Prostate gland (tissue), 2 donors: ENCODE measurements around the gene LIPC. TPM values are rescaled to one million over a fixed set of nuclear protein-coding genes. Genes with fewer than 3 reads are reported as not detected.

Experiments used
- DNase-seq: peaks from one replicate; pipeline ENCODE4 v3.0.0-alpha.2; 2019; ENCODE audit warnings: low spot score
- H3K27ac ChIP-seq, 2 donors: fragments of 200-600 bp; sonication (generic); 2 replicates each; pipeline ENCODE4 v1.5.1; 2017 to 2019
- H3K27me3 ChIP-seq: fragments of 200-600 bp; sonication (generic); replicated peaks from 2 replicates; pipeline ENCODE4 v1.5.1; 2019; ENCODE audit not compliant: insufficient read depth
- H3K36me3 ChIP-seq, 2 donors: fragments of 200-600 bp; sonication (generic); 1 replicate in 1 of 2; 2 replicates in 1 of 2; pipeline versions ENCODE4 v1.5.1 to v1.8.1; 2017 to 2019
- H3K4me1 ChIP-seq: fragments of 200-600 bp; sonication (generic); replicated peaks from 2 replicates; pipeline ENCODE4 v1.5.1; 2019
- H3K4me3 ChIP-seq, 2 donors: fragments of 200-600 bp; sonication (generic); 2 replicates each; pipeline ENCODE4 v1.5.1; 2017 to 2019
- H3K9me3 ChIP-seq: fragments of 200-600 bp; sonication (generic); 2 replicates; pipeline ENCODE4 v1.5.1; 2017
- POLR2A ChIP-seq: fragments of 450-650 bp; IDR thresholded peaks from one replicate; pipeline ENCODE4 v1.6.1; 2016; ENCODE audit warnings: antibody characterized with exemption, mild to moderate bottlenecking
- POLR2AphosphoS5 ChIP-seq: sonication (generic); formaldehyde crosslinking; IDR thresholded peaks from one replicate; pipeline ENCODE4 v1.6.1; 2017; ENCODE audit warnings: antibody characterized with exemption
- WGBS: methylation state at CpG from one replicate; pipeline ENCODE4 v1.1.5; 2018; 5-methylcytosine and 5-hydroxymethylcytosine counted together
- intact Hi-C: fragments of 100-400 bp; cut with DNase I; formaldehyde crosslinking; loops from one replicate; pipeline ENCODE4 v1.14.2; 2022
- total RNA-seq, 2 donors: library from RNA; depleted of rRNA; stranded (reverse); fragments of >200 nt; gene quantifications; one replicate each; pipeline ENCODE4 v1.1.0, GENCODE V29; 2016
- TF ChIP-seq, protein P1 (sequence below), 4 experiments: fragments of 200-600 bp in 2 of 4; fragments of 450-650 bp in 2 of 4; sonication (generic) in 2 of 4; IDR thresholded peaks; 1 replicate in 3 of 4; 2 replicates in 1 of 4; pipeline ENCODE4 v1.5.1; 2016 to 2019; ENCODE audit warnings: antibody characterized with exemption in 4 of 4, mild to moderate bottlenecking in 2 of 4, moderate library complexity in 2 of 4

LIPC gene
- total RNA-seq, 2 donors from 2014 or later = 0.14 TPM; not detected in 1

DNA sequence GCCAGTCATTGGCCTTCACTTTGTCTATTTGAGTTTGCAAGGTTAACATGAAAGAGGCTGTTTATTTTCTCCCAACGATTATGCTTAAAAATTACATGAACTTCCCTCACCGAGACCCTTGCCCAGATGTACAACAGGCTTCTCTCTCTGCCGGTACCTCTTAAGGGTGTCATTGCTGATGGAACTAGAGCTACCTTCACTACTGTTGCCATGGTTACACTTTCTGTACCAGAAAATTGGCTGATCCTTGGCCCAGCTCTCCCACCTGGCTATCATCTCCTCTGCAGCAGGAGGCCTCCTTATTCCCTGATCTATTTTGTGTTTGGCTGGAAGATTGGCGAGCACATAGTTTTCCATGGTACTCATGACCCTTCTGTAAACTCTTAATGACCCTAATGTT lies 24.0 kb upstream of the LIPC start:
- H3K4me1 ChIP-seq = no peaks in the 10 kb centered on the region
- WGBS = 82% methylated on average over 4 of the region's 4 CpGs
- TF ChIP-seq, protein P1, sequence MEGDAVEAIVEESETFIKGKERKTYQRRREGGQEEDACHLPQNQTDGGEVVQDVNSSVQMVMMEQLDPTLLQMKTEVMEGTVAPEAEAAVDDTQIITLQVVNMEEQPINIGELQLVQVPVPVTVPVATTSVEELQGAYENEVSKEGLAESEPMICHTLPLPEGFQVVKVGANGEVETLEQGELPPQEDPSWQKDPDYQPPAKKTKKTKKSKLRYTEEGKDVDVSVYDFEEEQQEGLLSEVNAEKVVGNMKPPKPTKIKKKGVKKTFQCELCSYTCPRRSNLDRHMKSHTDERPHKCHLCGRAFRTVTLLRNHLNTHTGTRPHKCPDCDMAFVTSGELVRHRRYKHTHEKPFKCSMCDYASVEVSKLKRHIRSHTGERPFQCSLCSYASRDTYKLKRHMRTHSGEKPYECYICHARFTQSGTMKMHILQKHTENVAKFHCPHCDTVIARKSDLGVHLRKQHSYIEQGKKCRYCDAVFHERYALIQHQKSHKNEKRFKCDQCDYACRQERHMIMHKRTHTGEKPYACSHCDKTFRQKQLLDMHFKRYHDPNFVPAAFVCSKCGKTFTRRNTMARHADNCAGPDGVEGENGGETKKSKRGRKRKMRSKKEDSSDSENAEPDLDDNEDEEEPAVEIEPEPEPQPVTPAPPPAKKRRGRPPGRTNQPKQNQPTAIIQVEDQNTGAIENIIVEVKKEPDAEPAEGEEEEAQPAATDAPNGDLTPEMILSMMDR (IDR thresholded peaks at IDR 0.05) = no peak
- TF ChIP-seq POLR2A = no peak
- no peak for TF ChIP-seq POLR2AphosphoS5
- H3K36me3 ChIP-seq = no peaks in the 10 kb centered on the region
- H3K9me3 ChIP-seq = no peaks in the 10 kb centered on the region
- H3K4me3 ChIP-seq = no peak overlapping the region
- no peaks in the 10 kb centered on the region for H3K27me3 ChIP-seq
- no peak overlapping the region for H3K27ac ChIP-seq
- no peak for DNase-seq
- intact Hi-C loops = no loop called here

DNA sequence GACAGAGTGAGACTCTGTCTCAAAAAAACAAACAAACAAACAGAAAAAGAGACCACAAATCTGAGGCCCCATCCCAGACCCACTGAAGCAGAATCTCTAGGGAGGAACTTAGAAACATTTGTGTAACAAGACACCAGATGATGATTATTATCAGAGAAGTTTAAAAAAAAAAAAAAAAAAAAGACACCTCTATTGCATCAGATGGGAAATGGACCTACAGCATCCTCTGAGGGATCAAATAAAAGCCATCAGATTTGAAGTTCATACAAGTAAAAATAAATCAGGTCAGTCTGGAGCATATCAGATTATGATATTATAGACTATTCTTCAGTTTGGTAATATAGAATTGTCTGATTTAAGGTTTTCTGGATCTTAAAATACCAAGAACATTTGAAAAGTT lies 21.9 kb upstream of the LIPC start:
- TF ChIP-seq POLR2A (no peak), POLR2AphosphoS5 (no peak)
- TF ChIP-seq, protein P1 (IDR thresholded peaks at IDR 0.05) = no peak
- H3K4me1 ChIP-seq = no peaks in the 10 kb centered on the region
- H3K9me3 ChIP-seq = no peaks in the 10 kb centered on the region
- no peak overlapping the region for H3K4me3 ChIP-seq
- H3K27ac ChIP-seq = no peak overlapping the region
- intact Hi-C loops = loop anchor here (10.0 kb wide), 1 partner anchor 75 kb away; no protein-coding TSS in a partner anchor
- H3K27me3 ChIP-seq = no peaks in the 10 kb centered on the region
- no peaks in the 10 kb centered on the region for H3K36me3 ChIP-seq
- no peak for DNase-seq

DNA sequence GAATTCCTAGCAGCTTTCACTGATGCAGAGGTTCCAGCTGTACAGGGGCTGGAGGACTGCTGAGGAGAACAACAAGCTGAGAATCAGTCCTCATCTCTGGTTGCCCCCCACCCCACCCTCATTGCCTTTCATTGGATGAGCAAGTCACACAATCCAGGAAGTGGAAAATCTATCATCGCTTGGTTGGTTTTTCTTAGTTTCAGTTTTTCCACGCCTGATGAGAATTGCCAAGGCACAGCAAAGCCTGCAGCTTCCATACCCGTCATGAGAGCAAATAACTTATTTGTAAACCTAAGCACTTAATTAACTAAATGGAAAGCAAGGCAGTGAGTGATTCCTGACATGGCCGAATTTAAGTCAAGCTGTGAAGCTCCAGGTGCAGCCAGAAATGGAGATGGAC lies 21.4 kb upstream of the LIPC start:
- TF ChIP-seq POLR2AphosphoS5 = no peak
- TF ChIP-seq, protein P1 (IDR thresholded peaks at IDR 0.05) = no peak
- TF ChIP-seq POLR2A = no peak
- H3K27me3 ChIP-seq = no peaks in the 10 kb centered on the region
- no peaks in the 10 kb centered on the region for H3K4me1 ChIP-seq
- no peaks in the 10 kb centered on the region for H3K36me3 ChIP-seq
- no peak overlapping the region for H3K4me3 ChIP-seq
- H3K27ac ChIP-seq = no peak overlapping the region
- 85% methylated on average over 4 of the region's 4 CpGs for WGBS
- no peaks in the 10 kb centered on the region for H3K9me3 ChIP-seq
- no peak for DNase-seq
- intact Hi-C loops = loop anchor here (10.0 kb wide), 1 partner anchor 74 kb away; no protein-coding TSS in a partner anchor

DNA sequence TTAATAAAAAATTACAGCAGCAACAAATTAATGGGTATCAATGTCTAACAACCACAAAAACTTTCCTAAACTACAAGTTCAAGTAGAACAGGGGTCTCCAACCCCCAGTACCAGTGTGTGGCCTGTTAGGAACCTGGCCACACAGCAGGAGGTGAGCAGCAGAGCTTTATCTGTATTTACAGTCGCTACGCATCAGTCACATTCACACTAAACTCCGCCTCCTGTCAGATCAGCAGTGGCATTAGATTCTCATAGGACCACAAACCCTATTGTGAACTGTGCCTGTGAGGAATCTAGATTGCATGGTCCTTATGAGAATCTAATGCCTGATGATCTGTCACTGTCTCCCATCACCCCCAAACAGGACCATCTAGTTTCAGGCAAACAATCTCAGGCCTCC lies 18.5 kb upstream of the LIPC start:
- Histone ChIP-seq H3K4me1 (no peaks in the 10 kb centered on the region), H3K27me3 (no peaks in the 10 kb centered on the region), H3K4me3 (no peak overlapping the region), H3K9me3 (no peaks in the 10 kb centered on the region), H3K27ac (no peak overlapping the region), H3K36me3 (no peaks in the 10 kb centered on the region)
- no peak for DNase-seq
- intact Hi-C loops = loop anchor here (10.0 kb wide), 1 partner anchor 72 kb away; no protein-coding TSS in a partner anchor
- 97% methylated on average over 3 of the region's 3 CpGs for WGBS
- TF ChIP-seq POLR2AphosphoS5 (no peak), POLR2A (no peak)
- TF ChIP-seq, protein P1 (IDR thresholded peaks at IDR 0.05) = no peak

DNA sequence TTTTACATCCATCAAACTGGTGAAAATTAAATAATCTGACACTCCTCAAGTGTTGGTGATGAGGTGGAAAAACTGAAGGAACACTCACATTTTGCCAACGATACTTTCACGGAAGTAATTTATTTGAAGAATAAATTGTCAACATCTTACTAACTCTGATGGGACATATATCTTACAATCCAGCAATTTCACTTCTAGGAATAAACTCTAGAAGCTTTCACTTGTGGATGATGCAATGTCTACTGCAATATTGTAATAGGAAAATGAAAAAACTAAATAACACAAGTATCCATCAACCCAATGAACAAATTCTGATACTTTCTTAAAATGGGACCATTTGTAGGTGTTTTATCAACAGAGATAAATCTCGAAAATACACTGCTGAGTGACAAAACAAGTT lies 16.2 kb upstream of the LIPC start:
- no peak overlapping the region for H3K4me3 ChIP-seq
- H3K9me3 ChIP-seq = no peaks in the 10 kb centered on the region
- H3K27me3 ChIP-seq = no peaks in the 10 kb centered on the region
- no peaks in the 10 kb centered on the region for H3K4me1 ChIP-seq
- TF ChIP-seq, protein P1 (IDR thresholded peaks at IDR 0.05) = no peak
- no peak for TF ChIP-seq POLR2AphosphoS5
- no peak for TF ChIP-seq POLR2A
- no peak overlapping the region for H3K27ac ChIP-seq
- DNase-seq = no peak
- WGBS = 95% methylated on average over 3 of the region's 3 CpGs
- intact Hi-C loops = loop anchor here (10.0 kb wide), 1 partner anchor 69 kb away; no protein-coding TSS in a partner anchor
- no peaks in the 10 kb centered on the region for H3K36me3 ChIP-seq
